ENCODE data around the gene ABI3BP. TPM values are rescaled to one million over a fixed set of nuclear protein-coding genes. Genes with fewer than 3 reads are reported as not detected.

Gene ABI3BP
- total and polyA plus RNA-seq, 2 experiments from 2014 or later, result 0.42 to 0.57 TPM

DNA sequence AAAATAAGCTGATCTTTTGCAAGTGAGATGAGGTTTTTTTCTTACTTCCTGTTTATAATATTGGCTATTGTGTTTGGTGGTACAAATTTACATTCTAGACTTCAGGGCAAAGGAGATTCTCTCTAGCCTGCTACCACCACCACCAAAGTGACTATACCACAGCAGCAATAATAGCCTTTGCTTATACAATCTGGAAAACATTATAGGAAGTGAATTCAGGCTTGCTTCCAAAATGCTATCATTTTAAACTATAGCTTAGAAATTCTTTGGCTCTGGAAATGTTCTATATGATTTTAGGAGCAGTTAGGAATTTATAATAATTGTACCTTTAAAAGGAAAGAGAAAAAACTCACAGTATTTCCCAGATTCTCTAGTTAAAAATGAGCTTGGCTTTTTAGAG, 189.5 kb downstream of the ABI3BP start (continued):
- TF ChIP-seq, protein P1, sequence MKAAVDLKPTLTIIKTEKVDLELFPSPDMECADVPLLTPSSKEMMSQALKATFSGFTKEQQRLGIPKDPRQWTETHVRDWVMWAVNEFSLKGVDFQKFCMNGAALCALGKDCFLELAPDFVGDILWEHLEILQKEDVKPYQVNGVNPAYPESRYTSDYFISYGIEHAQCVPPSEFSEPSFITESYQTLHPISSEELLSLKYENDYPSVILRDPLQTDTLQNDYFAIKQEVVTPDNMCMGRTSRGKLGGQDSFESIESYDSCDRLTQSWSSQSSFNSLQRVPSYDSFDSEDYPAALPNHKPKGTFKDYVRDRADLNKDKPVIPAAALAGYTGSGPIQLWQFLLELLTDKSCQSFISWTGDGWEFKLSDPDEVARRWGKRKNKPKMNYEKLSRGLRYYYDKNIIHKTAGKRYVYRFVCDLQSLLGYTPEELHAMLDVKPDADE (IDR thresholded peaks at IDR 0.05), result no peak

DNA sequence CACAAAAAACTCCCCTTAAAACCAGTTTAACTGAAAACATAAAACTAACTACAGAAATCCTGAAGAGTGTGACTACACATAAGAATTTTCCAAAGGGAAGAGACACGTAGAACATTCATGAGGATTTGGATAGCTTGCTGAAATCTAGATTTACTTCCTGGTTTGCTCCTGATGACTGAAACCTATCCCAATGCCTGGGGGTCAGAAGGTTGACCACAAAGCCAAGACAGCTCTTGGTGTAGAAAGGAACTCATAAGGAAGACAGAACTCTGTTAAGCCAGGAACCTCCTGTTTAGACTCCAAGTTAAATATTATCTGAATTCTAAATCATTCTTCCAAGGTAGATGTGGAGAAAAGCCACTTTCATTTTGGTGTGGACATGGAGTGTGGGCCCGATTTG, 191.1 kb downstream of the ABI3BP start:
- no peak for ATAC-seq

More for the DNA sequence above, 191.1 kb downstream of the ABI3BP start:
- no peak for DNase-seq (ENCODE audit: low spot score)
- Histone ChIP-seq H2AFZ (0 out of 2 replicates have a peak overlapping the region, but pooled peaks have one; percentile 11), H4K20me1 (replicated peaks; ENCODE audit: insufficient read depth) (no peaks in the 10 kb centered on the region), H3K79me2 (replicated peaks; ENCODE audit: insufficient read depth) (no peaks in the 10 kb centered on the region), H3K4me2 (no peak overlapping the region), H3K36me3 (ENCODE audit: insufficient read depth) (no peaks in the 10 kb centered on the region), H3F3A (replicated peaks; ENCODE audit: low read depth) (no peaks in the 10 kb centered on the region), H3K27me3 (ENCODE audit: insufficient read depth) (no peaks in the 10 kb centered on the region), H3K4me3 (no peak overlapping the region), H3K4me1 (ENCODE audit: insufficient read depth) (no peaks in the 10 kb centered on the region), H3K9me2 (ENCODE audit: insufficient read depth) (no peaks in the 10 kb centered on the region), H3K27ac (ENCODE audit: low read depth) (no peak overlapping the region)
- no peak for TF ChIP-seq EZH2phosphoT487 (IDR thresholded peaks at IDR 0.05; ENCODE audit: unreplicated experiment)
- TF ChIP-seq, protein P1 (IDR thresholded peaks at IDR 0.05), result no peak
- no peak for TF ChIP-seq ZNF114 (CRISPR knock-in tag; IDR thresholded peaks at IDR 0.05)
- TF ChIP-seq, protein P2, sequence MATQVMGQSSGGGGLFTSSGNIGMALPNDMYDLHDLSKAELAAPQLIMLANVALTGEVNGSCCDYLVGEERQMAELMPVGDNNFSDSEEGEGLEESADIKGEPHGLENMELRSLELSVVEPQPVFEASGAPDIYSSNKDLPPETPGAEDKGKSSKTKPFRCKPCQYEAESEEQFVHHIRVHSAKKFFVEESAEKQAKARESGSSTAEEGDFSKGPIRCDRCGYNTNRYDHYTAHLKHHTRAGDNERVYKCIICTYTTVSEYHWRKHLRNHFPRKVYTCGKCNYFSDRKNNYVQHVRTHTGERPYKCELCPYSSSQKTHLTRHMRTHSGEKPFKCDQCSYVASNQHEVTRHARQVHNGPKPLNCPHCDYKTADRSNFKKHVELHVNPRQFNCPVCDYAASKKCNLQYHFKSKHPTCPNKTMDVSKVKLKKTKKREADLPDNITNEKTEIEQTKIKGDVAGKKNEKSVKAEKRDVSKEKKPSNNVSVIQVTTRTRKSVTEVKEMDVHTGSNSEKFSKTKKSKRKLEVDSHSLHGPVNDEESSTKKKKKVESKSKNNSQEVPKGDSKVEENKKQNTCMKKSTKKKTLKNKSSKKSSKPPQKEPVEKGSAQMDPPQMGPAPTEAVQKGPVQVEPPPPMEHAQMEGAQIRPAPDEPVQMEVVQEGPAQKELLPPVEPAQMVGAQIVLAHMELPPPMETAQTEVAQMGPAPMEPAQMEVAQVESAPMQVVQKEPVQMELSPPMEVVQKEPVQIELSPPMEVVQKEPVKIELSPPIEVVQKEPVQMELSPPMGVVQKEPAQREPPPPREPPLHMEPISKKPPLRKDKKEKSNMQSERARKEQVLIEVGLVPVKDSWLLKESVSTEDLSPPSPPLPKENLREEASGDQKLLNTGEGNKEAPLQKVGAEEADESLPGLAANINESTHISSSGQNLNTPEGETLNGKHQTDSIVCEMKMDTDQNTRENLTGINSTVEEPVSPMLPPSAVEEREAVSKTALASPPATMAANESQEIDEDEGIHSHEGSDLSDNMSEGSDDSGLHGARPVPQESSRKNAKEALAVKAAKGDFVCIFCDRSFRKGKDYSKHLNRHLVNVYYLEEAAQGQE (IDR thresholded peaks at IDR 0.05; ENCODE audit: unreplicated experiment), result no peak
- TF ChIP-seq STAT1 (IDR thresholded peaks at IDR 0.05; ENCODE audit: unreplicated experiment), result no peak
- TF ChIP-seq, protein P3, sequence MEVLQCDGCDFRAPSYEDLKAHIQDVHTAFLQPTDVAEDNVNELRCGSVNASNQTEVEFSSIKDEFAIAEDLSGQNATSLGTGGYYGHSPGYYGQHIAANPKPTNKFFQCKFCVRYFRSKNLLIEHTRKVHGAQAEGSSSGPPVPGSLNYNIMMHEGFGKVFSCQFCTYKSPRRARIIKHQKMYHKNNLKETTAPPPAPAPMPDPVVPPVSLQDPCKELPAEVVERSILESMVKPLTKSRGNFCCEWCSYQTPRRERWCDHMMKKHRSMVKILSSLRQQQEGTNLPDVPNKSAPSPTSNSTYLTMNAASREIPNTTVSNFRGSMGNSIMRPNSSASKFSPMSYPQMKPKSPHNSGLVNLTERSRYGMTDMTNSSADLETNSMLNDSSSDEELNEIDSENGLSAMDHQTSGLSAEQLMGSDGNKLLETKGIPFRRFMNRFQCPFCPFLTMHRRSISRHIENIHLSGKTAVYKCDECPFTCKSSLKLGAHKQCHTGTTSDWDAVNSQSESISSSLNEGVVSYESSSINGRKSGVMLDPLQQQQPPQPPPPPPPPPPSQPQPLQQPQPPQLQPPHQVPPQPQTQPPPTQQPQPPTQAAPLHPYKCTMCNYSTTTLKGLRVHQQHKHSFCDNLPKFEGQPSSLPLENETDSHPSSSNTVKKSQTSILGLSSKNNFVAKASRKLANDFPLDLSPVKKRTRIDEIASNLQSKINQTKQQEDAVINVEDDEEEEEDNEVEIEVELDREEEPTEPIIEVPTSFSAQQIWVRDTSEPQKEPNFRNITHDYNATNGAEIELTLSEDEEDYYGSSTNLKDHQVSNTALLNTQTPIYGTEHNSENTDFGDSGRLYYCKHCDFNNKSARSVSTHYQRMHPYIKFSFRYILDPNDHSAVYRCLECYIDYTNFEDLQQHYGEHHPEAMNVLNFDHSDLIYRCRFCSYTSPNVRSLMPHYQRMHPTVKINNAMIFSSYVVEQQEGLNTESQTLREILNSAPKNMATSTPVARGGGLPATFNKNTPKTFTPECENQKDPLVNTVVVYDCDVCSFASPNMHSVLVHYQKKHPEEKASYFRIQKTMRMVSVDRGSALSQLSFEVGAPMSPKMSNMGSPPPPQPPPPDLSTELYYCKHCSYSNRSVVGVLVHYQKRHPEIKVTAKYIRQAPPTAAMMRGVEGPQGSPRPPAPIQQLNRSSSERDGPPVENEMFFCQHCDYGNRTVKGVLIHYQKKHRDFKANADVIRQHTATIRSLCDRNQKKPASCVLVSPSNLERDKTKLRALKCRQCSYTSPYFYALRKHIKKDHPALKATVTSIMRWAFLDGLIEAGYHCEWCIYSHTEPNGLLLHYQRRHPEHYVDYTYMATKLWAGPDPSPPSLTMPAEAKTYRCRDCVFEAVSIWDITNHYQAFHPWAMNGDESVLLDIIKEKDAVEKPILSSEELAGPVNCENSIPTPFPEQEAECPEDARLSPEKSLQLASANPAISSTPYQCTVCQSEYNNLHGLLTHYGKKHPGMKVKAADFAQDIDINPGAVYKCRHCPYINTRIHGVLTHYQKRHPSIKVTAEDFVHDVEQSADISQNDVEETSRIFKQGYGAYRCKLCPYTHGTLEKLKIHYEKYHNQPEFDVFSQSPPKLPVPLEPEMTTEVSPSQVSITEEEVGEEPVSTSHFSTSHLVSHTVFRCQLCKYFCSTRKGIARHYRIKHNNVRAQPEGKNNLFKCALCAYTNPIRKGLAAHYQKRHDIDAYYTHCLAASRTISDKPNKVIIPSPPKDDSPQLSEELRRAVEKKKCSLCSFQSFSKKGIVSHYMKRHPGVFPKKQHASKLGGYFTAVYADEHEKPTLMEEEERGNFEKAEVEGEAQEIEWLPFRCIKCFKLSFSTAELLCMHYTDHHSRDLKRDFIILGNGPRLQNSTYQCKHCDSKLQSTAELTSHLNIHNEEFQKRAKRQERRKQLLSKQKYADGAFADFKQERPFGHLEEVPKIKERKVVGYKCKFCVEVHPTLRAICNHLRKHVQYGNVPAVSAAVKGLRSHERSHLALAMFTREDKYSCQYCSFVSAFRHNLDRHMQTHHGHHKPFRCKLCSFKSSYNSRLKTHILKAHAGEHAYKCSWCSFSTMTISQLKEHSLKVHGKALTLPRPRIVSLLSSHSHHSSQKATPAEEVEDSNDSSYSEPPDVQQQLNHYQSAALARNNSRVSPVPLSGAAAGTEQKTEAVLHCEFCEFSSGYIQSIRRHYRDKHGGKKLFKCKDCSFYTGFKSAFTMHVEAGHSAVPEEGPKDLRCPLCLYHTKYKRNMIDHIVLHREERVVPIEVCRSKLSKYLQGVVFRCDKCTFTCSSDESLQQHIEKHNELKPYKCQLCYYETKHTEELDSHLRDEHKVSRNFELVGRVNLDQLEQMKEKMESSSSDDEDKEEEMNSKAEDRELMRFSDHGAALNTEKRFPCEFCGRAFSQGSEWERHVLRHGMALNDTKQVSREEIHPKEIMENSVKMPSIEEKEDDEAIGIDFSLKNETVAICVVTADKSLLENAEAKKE (CRISPR knock-in tag; IDR thresholded peaks at IDR 0.05), result no peak
- TF ChIP-seq CREB1 (CRISPR knock-in tag; IDR thresholded peaks at IDR 0.05; ENCODE audit: low read depth), result no peak
- no peak for TF ChIP-seq JUNB (IDR thresholded peaks at IDR 0.05; ENCODE audit: unreplicated experiment)
- no peak for TF ChIP-seq ZNF331 (CRISPR knock-in tag; IDR thresholded peaks at IDR 0.05; ENCODE audit: low read depth)
- no peak for TF ChIP-seq POLR2AphosphoS5 (IDR thresholded peaks at IDR 0.05; ENCODE audit: low read depth)
- TF ChIP-seq, protein P4, sequence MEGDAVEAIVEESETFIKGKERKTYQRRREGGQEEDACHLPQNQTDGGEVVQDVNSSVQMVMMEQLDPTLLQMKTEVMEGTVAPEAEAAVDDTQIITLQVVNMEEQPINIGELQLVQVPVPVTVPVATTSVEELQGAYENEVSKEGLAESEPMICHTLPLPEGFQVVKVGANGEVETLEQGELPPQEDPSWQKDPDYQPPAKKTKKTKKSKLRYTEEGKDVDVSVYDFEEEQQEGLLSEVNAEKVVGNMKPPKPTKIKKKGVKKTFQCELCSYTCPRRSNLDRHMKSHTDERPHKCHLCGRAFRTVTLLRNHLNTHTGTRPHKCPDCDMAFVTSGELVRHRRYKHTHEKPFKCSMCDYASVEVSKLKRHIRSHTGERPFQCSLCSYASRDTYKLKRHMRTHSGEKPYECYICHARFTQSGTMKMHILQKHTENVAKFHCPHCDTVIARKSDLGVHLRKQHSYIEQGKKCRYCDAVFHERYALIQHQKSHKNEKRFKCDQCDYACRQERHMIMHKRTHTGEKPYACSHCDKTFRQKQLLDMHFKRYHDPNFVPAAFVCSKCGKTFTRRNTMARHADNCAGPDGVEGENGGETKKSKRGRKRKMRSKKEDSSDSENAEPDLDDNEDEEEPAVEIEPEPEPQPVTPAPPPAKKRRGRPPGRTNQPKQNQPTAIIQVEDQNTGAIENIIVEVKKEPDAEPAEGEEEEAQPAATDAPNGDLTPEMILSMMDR (conservative IDR thresholded peaks at IDR 0.05; ENCODE audit: low read depth in 2 of 2), result no peak
- H3K9me3 Mint-ChIP-seq, result no peaks in the 10 kb centered on the region
- no peak overlapping the region for H3K4me3 Mint-ChIP-seq
- H3K27ac Mint-ChIP-seq, result no peak overlapping the region
- no peaks in the 10 kb centered on the region for H3K4me1 Mint-ChIP-seq
- H3K36me3 Mint-ChIP-seq (ENCODE audit: low read depth), result no peaks in the 10 kb centered on the region
- no peaks in the 10 kb centered on the region for H3K27me3 Mint-ChIP-seq (ENCODE audit: insufficient read depth, low read depth, poor library complexity)

Data from GM23338 (cell line).